GM18867 (cell line): ENCODE results near the gene ARHGAP22.

Source experiments
- ATAC-seq: cut with Tn5 transposase; IDR thresholded peaks from one replicate; pipeline ENCODE4 v1.9.1; 2021; ENCODE audit warnings: mild to moderate bottlenecking, moderate library complexity; ENCODE audit not compliant: unreplicated experiment

ARHGAP22 gene

DNA sequence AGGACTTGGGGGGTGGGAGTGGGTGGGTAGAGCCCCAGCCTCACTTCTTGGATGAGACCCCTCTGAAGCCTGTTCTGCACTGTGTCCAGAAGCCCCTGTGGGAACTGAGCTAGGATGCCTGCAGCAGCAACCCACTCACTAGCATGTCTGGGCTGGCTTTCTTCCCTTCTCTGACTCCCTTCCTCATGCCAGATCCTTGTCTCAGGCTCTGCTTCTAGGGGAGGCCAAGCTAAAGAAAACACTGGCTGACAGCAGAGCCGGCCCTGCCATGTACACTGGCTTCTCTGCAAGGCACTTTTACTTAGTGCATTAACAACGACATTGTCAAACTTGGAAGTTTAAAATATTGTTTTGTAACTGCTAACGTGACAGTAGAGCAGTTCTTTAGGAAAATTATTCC lies 50.2 kb downstream of the ARHGAP22 start:
- ATAC-seq = no peak

DNA sequence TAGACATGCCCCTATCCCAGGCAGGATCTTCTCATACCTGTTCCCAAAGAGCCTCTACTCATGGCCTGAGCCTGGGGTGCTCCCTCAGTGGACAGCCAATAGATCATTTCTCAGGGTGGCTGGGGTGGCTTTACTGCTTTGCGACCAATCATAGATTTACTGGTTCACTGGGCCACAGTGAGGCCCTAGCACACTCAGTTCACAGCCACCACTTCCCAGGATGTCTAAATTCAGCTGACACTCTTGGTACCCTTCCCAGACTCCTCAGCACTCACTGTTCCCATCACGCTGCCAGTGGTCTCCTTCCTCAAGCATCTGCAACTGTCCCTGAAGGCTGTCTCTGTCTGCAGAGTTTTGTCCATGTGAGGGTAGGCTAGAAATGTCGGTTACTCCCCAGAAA lies 50.6 kb downstream of the ARHGAP22 start:
- no peak for ATAC-seq

DNA sequence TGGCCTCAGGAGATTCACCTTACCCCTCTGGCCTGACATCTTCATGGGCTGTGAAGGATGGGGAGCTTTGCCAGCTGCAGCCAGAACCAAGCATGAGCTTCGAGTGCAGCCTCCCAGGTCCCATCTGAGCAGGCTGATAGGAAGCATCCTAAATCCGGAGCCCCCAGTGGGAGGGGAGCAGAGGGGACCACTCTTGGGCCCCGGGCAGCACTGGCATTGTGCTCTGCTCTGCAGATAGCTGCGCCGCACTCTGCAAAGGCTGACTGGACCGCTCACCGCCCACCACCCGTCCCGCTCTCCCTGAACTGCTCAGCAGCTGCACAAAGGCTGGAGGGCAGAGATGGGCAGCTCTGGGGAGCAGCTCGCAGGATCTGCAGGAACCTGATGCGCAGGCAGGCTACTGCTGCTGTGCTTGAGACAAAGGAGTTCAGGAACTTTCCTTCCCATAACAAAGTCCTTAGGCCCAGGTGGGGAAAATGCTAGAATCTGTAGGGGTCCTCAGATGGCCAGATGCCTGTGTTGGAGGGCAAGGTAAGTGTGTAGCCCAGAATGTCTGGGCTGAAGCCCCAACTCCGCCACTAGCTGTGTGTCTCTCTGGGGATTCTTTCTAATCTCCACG lies 51.8 kb downstream of the ARHGAP22 start:
- no peak for ATAC-seq

DNA sequence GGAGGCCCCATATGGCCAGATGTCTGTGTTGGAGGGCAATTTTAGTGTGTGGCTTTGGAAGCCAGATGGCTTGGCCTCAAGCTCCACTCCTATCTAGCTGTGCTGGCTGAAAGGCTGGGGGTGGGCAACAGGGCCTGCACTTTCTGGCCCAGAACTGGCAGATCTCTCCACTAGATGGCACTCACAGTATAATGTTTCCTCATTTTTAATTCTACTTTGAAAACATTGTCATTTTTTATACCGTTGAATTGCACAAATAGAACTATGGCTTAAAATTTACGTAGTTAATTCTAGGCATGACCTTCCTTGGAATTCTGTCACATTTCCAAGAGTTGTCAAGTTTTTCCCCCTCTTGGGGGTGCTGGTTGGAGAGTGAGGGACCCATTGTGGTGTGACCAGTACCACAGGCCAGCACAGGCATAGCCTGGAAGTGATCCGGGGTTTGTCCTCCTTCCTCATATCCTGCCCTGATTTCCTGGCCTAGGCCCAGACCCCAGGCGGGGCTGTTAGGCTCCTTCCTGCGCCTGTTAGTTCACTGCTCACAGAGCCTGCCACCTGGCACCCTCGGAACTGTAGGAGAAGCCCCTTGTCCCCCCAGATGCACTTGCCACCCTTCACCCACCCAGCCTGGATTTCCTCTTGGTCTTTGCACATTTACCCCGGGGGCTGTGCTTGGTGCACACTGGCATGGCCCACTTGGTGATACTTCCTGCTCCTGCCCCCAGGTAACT lies 52.8 kb downstream of the ARHGAP22 start:
- ATAC-seq = no peak

DNA sequence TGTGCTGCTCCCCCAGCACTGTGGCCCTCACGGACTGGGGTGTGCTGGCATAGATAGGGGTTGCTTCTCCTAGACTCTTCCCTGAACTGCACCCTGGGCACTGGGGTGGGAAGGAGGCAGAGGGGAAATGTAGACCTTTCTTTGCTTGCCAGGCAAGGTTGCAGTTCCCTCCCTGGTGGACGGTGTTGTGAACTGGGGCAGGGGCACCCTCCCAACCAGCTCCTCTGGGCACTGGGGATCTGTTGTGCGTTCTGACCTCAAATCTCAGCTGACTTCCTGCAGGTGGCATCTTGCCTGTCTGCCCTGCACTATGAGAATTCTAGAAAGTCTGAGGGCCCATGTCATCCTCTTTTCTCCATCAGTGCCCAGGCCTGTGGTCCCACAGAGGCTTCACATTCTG lies 53.9 kb downstream of the ARHGAP22 start:
- ATAC-seq = no peak

DNA sequence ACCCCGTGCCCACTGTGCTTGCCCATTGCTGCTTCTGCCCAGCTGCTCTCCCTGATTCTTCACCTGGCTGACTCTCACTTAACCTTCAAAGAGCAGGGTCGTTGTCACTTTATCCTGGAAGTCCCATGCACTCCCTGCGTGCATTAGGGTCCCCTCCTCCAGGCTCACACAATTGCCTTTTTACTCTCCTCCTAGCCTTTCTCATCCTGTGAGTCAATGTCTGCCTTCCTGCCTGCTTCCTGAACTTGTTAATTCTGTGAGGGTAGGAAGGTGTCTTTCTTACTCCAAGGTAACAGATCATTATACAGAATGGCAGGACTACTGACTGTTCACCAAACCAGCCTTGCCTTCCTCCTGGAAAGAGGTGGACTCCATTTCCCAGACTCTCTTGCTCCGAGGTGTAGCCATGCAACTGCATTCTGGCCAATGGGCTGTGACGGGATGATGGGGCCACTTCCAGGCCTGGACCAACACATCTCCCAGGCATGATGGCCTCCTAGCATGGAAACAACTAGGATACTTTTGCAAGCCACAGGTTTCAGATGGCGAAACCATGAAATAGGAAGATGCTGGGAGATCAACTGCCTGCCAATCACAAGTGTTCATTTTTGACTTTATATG lies 54.7 kb downstream of the ARHGAP22 start:
- ATAC-seq = no peak

DNA sequence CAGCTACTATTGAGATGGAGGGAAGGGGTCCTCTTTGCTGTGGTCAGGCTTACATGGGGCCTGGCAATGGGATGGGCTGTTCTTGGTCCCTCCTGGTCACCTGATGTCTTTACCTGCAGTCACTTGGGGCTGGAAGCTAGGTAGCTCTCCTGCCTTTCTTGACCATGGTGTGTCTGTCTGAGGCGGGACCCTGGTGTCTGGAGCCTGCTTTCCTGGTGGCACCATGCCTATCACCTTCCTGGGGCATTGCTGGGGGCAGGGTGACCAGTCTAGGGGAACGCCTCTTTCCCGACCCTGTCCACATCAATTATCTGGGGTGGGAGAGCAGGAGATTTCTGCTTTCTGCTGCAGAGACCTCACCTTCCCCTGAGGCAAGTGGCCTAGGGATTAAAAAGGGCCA lies 55.6 kb downstream of the ARHGAP22 start:
- ATAC-seq = no peak

DNA sequence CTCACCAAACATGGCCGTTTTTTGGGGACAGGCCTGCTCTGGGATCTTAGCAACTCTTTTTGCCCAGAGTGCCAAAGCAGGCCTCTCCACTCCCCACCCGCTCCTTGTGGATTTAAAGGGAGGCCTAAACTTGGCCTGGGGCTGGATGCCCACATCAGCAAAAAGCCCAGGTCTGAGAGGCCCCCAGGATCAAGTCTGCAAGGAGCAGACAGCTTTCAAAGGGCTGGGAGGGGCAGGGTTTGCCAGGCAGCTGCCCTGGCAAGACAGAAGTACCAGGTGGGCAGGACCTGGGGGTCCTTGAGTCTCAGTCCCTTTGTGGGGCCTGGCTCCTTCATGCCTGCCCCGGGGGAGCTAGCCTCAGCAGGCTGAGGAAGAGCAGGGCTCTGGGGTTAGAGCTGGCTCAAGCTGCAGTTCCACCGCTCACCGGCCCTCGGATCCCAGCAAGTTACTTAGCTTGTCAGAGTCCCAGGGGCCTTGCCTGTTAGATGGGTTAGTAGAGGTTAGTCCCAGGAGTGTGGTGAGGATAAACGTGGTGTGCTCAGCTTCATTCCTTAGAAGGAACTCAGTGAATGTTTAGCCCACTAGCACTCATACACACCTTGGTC lies 56.2 kb downstream of the ARHGAP22 start:
- ATAC-seq = no peak

DNA sequence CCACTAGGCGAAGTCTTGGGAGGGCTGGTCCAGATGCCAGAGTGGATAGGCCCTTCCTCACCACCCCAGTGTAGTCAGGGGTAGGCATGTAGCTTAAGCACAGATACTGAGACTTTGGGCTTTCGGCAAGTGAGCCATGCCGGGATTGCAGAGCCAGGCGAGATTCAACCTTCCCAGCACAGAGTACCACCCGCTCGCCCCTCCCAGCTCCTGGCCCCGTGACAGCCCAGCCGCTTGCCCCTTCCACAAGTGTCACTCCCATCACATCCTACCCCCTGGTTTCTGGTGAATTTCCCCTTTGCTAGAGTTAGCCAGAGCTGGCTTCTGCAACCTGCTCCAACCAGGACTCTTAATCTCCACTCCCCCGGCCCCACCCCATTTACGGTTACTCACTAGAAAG lies 56.9 kb downstream of the ARHGAP22 start:
- ATAC-seq = no peak

DNA sequence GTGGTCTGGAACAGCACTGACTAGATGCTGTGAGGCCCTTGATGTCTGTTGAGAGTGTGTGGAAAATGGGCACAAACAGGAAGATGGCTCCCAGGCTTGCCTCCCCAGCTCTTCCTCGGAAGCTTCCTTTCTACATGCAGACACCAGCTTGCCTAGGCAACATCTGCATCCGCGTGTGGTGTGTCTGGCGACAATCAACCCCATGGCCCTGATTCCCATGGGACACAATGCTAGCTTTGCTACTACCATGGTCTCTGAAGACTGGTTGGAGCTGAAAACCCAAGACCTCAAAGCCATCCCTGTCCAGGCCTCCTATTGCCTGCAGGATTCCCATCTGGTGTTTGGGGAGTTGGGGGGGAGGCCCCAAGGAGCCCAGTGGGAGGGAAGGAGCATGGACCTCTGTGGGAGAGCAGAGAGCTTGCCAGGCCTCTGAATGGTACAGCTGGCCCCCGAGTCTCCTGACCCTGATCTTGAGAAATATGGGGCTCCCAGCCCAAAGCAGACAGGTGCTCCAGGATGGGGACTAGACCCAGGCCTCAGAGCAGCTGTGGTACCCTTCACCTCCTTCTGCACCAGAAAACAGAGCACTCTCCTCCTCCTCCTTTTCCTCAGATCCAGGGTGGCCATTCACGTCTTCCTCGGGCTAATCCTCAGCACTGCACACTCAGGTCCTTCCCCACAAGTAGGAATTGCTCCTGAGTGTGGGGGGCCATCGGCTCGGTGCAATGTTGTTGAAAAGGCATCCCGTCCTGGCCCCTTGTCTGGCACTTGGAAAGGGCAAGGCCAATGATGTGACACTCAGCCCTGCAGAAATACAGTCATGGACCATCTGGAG lies 57.6 kb downstream of the ARHGAP22 start:
- no peak for ATAC-seq

DNA sequence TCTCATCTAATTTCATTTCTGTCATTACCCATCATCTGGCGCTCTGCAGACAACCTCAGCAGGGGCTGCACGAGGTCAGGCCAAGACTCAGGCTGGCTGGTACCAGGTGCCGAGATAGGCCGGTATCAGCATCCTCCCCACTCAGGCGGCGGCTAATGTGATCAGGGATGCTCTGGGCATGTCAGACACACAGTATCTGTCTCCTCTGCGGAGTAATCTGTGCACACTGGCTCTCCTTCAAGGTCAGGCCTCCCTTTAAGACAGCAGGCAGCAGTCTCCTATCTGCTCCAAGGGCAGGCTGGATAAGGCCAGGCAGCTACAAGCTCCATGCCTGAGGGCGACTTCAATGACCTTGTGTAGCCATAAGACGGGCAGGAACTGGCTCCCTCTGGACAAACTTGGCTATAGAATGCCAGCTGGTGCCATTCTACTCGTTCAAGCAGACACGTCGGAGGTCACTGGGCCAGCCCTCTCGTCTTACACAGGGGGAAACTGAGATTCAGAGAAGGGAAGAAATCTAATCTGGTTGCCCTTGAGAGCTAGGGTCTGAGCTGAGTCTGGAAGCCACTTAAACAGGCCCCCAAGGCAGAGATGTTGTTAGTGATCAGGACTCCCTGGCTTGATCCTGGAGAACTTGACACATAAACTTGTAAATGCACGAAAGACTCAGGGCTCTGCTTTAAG lies 59.3 kb downstream of the ARHGAP22 start:
- ATAC-seq = no peak

DNA sequence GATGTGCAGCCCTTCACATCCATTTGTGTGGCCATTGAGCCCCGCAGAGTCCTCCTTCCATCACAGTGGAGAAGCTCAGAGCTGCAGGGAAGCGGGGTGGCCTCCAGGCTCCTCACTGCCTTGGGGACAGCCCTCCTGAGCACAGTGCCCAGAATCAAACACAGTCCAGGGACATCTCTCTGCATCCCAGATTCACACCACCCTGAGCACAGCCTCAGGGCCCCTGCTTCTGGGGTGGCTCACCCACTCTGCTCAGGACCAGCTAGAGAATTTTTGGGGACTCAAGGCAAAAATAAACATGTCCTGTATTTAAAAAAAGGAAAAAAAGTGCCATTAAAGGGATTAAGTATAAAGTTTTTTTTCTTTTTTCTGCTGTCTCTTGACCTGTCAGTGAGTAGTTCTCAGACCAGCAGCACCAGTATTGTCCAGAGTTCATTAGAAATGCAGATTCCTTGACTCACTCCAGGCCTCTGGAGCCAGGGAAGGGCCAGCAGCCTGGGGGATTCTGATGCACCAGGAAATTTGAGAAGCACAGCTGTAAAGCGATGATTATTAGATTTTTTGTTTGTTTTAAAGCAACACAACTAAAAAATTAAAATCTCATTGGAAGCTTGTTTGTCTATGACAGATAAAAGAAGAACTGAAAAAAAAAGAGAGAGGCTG lies 61.6 kb downstream of the ARHGAP22 start:
- no peak for ATAC-seq

DNA sequence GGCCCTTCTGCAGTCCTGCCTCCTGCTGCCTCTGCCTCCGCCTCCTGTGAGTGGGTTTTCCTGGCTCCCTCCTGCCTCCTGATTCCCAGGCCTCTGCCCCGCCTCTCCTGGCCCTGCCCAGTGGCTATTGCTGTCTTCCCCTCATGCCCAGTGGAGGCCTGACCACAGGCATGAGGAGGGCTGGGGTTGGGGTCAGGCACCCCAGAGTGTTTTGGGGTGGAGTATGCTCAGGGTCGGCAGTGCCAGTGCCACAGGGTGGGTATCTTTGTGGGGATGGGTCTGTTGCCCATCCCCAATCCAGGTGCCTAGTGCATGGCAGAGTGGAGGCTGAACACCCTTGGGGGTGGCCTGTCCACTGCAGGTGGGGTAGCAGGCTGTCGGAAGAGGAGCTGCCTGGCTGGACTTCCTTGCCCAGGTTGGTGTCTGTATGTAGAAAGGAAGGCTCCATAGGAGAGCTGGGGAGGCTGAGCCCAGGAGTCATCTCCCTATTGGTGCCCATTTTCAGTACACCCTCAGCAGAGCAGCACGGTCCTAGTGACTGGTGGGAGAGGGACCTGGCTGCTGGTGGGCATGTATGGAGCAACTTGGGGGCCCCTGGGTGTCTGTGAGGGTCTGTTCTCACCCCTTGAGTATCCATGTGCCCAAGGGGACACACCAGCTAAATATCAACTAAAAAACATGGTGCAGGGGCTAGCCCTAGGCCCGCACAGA lies 62.2 kb downstream of the ARHGAP22 start:
- no peak for ATAC-seq

DNA sequence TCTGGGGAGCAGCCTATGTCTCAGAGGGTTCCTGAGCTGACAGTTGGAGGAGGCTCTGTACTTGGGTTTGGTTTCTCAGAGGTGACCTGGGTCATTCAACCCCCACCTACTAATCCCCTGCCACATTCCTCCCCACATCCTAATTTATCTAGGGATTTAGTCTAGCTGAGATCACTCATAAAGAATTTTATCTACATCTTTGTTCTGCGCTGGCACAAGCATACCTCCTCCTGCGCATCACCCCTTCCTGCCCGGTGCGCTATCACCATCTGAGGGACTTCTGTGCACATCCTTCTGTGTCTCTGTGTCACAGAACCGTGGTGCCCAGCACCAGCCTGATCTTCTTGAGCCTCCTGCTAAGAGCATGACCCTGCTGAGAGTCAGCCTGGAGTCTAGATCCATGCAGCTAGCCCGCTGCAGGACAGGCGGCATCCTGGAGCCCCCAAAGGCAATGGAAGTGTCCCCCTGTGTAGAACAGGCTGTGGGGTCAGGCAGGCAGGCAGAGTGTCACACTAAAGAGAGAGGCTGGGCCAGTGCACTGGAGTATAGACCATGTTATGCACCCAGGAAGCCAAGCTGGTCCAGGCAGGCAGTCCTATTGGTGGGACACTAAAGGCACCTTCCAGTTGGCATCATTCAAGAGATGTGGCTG lies 63.6 kb downstream of the ARHGAP22 start:
- ATAC-seq = no peak

DNA sequence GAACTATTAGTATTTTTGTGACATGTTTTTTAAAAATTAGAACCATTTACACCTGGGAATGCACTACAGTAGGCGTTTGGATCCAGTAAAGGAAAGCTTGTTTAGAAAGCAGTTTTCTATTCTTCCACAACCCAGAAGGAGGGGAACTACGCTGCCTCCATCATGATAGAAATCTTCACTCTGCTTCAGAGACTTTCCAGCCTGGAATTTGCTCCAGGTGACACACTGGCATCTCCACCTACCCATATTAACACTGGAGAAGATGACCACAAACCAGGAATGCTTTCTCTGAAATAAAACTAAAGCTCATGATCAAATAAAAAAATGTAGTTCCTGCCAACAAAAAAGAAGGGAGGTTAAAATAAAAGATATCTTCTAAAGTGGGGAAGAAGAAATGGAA lies 66.3 kb downstream of the ARHGAP22 start:
- no peak for ATAC-seq

DNA sequence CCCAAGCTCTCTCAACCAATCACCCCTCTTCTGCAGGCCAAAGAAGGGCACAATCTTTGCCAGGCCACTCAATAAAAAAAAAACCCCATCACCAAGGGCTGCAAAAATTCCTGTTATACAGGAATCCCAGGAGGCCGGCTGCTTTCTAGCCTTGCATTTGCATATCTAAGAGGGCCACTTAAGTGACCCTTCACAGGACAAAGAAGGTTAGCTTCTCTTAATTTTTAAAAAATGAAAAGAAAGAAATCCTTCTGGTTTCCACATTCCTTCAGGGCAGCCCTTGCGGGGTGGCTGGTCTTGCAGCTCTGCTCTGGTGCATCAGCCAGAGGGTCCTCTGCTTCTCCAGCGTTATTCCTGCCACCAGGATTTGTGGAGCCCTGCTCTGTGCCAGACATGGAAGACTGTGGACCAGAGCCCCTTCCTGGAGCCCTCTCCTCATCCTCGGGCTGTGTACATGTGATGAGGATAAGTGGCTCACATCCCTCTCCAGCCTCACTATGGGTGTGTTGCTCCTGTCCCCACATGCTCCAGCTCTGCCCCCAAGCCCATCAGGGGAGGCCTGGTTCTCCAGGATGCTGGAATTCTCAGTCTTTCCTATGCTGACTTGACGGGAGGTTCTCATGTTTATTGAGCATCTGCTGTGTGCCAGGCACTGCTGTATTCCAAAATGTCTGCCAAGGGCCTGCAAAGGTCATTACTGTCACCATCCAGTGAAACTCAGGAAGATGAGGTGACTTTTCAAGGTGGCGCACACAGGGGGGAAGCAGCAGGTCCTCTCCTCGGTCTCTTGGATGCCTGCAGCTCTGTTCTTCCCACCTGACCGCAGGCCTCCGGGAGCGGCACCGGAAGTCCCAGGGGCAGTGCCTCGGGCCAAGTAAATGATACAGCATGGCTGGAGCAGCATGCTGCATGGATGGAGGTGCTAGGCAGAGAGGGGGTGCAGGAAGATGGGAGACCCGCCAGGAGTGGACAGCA lies 67.7 kb downstream of the ARHGAP22 start:
- ATAC-seq = no peak

DNA sequence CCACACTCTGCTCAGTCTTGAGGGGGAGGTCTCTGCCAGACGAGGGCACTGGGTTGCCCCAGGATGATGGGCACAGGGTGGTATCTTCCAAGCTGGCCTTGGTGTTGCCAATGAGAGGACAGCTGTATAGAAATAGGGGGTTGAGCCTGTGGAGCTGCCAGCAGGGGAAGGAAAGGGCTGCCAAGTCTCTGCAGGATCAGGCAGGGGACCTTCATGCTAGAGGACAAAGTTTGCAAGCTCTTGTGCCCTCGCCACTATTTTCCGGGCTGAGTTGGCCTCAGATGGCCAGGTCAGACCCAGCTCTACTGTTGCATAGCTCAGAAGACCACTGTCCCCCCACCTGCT lies 68.7 kb downstream of the ARHGAP22 start:
- no peak for ATAC-seq
